Fibroblast of lung (primary cell): ENCODE results near the gene GALK2.

ENCODE experiments used
- EZH2 ChIP-seq: IDR thresholded peaks from 2 replicates; pipeline ENCODE4 v1.5.1; 2012; ENCODE audit warnings: low read length, control low read depth, mild to moderate bottlenecking; ENCODE audit errors: missing control alignments
- TF ChIP-seq, protein P1 (sequence below), 2 donors: IDR thresholded peaks in 1 of 2; conservative IDR thresholded peaks in 1 of 2; 1 replicate in 1 of 2; 2 replicates in 1 of 2; pipeline ENCODE4 v1.5.1; 2011 to 2012; ENCODE audit warnings: low read length in 2 of 2, control low read depth in 1 of 2, inconsistent platforms in 1 of 2, low read depth in 1 of 2, mild to moderate bottlenecking in 1 of 2

DNA sequence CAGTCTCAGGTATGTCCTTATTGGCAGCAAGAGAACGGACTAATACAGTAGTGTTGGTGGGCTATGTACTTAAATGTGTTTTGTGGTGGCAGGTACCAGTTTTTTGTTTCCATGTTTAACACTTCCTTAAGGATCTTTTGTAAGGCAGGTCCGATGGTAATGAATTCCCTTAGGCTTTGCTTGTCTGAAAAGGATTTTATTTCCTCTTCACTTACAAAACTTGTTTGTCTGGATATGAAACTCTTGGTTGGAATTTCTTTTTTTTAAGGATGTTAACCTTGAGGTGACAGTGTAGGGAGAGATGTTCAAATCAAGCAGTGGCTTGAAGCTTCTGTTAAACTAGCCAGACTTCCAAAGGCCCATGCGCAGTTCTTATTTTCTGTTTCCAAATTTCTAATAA lies 130.8 kb downstream of the GALK2 start:
- TF ChIP-seq, protein P1, sequence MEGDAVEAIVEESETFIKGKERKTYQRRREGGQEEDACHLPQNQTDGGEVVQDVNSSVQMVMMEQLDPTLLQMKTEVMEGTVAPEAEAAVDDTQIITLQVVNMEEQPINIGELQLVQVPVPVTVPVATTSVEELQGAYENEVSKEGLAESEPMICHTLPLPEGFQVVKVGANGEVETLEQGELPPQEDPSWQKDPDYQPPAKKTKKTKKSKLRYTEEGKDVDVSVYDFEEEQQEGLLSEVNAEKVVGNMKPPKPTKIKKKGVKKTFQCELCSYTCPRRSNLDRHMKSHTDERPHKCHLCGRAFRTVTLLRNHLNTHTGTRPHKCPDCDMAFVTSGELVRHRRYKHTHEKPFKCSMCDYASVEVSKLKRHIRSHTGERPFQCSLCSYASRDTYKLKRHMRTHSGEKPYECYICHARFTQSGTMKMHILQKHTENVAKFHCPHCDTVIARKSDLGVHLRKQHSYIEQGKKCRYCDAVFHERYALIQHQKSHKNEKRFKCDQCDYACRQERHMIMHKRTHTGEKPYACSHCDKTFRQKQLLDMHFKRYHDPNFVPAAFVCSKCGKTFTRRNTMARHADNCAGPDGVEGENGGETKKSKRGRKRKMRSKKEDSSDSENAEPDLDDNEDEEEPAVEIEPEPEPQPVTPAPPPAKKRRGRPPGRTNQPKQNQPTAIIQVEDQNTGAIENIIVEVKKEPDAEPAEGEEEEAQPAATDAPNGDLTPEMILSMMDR (conservative IDR thresholded peaks at IDR 0.05 in 1 of 2, IDR thresholded peaks at IDR 0.05 in 1 of 2; ENCODE audit: low read depth in 1 of 2, low read length in 2 of 2) = no peak
- no peak for TF ChIP-seq EZH2
